Prostate gland (tissue), 2 donors: ENCODE results near the gene METRNL. TPM values are rescaled to one million over a fixed set of nuclear protein-coding genes. Genes with fewer than 3 reads are reported as not detected.

Experiments used
- DNase-seq: peaks from one replicate; pipeline ENCODE4 v3.0.0-alpha.2; 2019; ENCODE audit warnings: low spot score
- H3K27ac ChIP-seq, 2 donors: fragments of 200-600 bp; sonication (generic); 2 replicates each; pipeline ENCODE4 v1.5.1; 2017 to 2019
- H3K27me3 ChIP-seq: fragments of 200-600 bp; sonication (generic); replicated peaks from 2 replicates; pipeline ENCODE4 v1.5.1; 2019; ENCODE audit not compliant: insufficient read depth
- H3K36me3 ChIP-seq, 2 donors: fragments of 200-600 bp; sonication (generic); 1 replicate in 1 of 2; 2 replicates in 1 of 2; pipeline versions ENCODE4 v1.5.1 to v1.8.1; 2017 to 2019
- H3K4me1 ChIP-seq: fragments of 200-600 bp; sonication (generic); replicated peaks from 2 replicates; pipeline ENCODE4 v1.5.1; 2019
- H3K4me3 ChIP-seq, 2 donors: fragments of 200-600 bp; sonication (generic); 2 replicates each; pipeline ENCODE4 v1.5.1; 2017 to 2019
- H3K9me3 ChIP-seq: fragments of 200-600 bp; sonication (generic); 2 replicates; pipeline ENCODE4 v1.5.1; 2017
- POLR2A ChIP-seq: fragments of 450-650 bp; IDR thresholded peaks from one replicate; pipeline ENCODE4 v1.6.1; 2016; ENCODE audit warnings: antibody characterized with exemption, mild to moderate bottlenecking
- POLR2AphosphoS5 ChIP-seq: sonication (generic); formaldehyde crosslinking; IDR thresholded peaks from one replicate; pipeline ENCODE4 v1.6.1; 2017; ENCODE audit warnings: antibody characterized with exemption
- WGBS: methylation state at CpG from one replicate; pipeline ENCODE4 v1.1.5; 2018; 5-methylcytosine and 5-hydroxymethylcytosine counted together
- intact Hi-C: fragments of 100-400 bp; cut with DNase I; formaldehyde crosslinking; loops from one replicate; pipeline ENCODE4 v1.14.2; 2022
- total RNA-seq, 2 donors: library from RNA; depleted of rRNA; stranded (reverse); fragments of >200 nt; gene quantifications; one replicate each; pipeline ENCODE4 v1.1.0, GENCODE V29; 2016
- TF ChIP-seq, protein P1 (sequence below), 4 experiments: fragments of 200-600 bp in 2 of 4; fragments of 450-650 bp in 2 of 4; sonication (generic) in 2 of 4; IDR thresholded peaks; 1 replicate in 3 of 4; 2 replicates in 1 of 4; pipeline ENCODE4 v1.5.1; 2016 to 2019; ENCODE audit warnings: antibody characterized with exemption in 4 of 4, mild to moderate bottlenecking in 2 of 4, moderate library complexity in 2 of 4

METRNL gene
- total RNA-seq, 2 donors from 2014 or later, result 22.4 to 59.4 TPM

DNA sequence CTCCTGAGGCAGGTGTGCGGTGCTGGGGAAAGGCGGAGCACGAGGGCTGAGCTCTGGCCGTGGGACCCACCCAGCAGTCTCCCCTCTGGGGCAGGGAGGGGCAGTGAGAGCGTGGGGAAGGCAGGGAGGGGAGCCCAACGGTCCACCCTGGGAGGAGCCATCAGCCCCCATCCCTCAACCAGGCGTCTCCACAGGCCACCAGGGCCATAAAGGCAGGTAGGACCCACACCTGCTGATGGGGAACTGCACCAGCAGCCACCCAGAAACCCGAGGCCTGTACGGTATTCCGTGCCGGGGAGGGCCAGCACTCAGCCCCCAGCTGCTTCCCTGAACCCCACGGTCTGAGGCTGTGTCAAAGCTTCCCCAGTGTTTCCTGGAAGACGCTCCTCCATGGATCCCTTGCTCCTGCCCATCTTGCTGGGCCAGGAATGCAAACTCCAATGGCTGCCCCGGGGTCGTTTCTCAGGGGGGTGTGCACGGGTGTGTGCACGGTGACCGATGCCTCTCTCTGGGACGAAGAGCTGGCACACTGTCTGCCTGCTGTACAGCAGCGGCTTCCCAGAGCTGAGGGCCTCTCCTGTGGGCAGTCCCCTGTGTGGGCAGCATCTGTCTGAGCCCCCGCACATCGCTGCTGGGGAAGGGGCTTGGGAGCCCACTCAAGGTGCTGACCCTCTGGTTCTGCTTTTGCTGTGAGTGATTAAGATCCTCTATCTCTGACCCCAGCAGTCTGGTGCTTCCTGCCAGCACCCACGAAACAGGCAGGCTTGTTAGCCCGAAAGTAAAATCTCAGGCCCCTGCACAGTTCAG is 17.2 kb upstream of the METRNL start:
- Histone ChIP-seq H3K4me1 (no peaks in the 10 kb centered on the region), H3K4me3 (no peak overlapping the region), H3K27me3 (no peaks in the 10 kb centered on the region), H3K36me3 (no peaks in the 10 kb centered on the region), H3K9me3 (no peaks in the 10 kb centered on the region), H3K27ac (no peak overlapping the region)
- TF ChIP-seq POLR2AphosphoS5 (no peak), POLR2A (no peak)
- TF ChIP-seq, protein P1, sequence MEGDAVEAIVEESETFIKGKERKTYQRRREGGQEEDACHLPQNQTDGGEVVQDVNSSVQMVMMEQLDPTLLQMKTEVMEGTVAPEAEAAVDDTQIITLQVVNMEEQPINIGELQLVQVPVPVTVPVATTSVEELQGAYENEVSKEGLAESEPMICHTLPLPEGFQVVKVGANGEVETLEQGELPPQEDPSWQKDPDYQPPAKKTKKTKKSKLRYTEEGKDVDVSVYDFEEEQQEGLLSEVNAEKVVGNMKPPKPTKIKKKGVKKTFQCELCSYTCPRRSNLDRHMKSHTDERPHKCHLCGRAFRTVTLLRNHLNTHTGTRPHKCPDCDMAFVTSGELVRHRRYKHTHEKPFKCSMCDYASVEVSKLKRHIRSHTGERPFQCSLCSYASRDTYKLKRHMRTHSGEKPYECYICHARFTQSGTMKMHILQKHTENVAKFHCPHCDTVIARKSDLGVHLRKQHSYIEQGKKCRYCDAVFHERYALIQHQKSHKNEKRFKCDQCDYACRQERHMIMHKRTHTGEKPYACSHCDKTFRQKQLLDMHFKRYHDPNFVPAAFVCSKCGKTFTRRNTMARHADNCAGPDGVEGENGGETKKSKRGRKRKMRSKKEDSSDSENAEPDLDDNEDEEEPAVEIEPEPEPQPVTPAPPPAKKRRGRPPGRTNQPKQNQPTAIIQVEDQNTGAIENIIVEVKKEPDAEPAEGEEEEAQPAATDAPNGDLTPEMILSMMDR (IDR thresholded peaks at IDR 0.05), result no peak
- intact Hi-C loops, result no loop called here
- 91% methylated on average over 19 of the region's 24 CpGs for WGBS
- DNase-seq, result no peak

DNA sequence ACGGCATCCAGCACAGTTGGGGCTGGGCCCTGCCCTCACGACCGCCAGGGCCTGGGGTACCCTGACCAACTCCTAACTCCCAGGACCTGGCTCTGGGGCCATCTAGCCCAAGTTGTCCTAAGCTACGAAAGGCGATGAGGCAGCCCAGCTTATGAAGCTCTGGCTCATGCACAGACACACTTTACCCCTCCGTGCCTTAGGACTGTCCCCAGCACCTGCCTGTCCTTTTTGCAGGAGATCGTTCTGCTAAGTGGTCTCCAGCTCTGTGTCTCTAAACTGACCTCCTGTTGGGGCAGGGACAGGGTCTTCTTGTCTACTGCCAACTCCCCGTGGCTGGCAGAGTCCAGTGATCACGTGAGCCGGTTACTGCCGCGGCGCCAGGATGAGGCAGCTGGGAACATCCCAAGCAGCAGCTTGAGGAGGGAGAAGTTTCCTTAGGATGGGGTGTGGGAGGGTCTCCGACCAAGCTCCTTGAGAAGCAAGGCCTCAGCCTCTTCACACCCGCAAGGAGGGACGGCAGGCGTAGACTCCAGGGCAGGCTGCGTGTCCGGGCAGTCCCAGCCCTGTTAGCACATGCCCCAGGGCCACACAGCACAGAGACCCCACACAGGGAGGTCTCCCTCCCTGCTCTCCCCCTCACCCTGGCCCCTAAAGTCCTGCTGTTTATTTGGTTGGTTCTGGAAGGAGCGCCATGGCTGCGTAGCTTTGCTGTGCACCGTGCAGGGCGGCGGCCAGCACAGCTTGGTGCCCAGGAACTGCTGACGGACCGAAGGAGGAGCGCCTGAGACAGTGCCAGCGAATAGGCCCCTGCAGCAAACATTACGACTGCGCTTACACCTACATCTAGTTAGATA is 16.4 kb upstream of the METRNL start:
- WGBS, result 35% methylated on average over 30 of the region's 30 CpGs
- TF ChIP-seq, protein P1 (IDR thresholded peaks at IDR 0.05), result no peak
- TF ChIP-seq POLR2AphosphoS5, result no peak
- TF ChIP-seq POLR2A, result no peak
- no peak for DNase-seq
- H3K4me1 ChIP-seq, result no peaks in the 10 kb centered on the region
- no peaks in the 10 kb centered on the region for H3K27me3 ChIP-seq
- no peak overlapping the region for H3K4me3 ChIP-seq
- intact Hi-C loops, result no loop called here
- H3K9me3 ChIP-seq, result no peaks in the 10 kb centered on the region
- H3K27ac ChIP-seq, result no peak overlapping the region
- no peaks in the 10 kb centered on the region for H3K36me3 ChIP-seq

DNA sequence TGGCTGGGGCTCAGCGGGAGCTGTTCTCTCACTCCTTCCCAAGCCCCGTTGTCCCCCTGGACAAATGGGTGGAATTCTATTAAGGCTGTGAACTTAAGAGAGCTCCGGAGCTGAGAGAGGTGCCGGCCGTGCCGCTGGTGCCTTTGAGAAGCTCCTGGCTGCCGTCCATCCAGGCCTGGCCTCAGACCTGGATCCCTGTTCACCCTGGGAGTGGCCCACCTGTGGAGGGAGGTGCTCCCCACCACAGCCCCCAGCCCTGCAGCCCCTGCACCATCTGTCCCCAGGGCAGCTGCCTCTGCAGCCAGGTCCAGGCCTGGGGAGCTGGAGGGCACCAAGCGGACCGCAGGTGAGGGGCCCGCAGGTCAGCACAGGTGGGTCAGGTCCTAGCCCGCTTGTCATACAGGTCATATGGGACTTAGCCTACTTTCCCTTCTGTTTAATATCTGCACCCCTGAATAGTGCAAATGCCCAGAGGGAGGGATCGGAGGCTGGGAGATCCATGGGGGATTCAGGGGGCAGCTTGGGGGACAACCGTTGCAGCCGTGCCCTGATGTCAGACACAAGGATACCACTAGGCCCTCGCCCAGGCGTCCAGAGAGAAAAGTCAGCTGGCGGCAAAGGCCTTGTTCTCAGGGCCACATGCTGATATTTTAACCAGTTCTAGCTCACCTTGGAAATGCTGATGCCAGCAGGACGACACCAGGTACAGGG is 15.2 kb upstream of the METRNL start:
- intact Hi-C loops, result no loop called here
- no peak overlapping the region for H3K27ac ChIP-seq
- no peaks in the 10 kb centered on the region for H3K9me3 ChIP-seq
- no peaks in the 10 kb centered on the region for H3K4me1 ChIP-seq
- no peaks in the 10 kb centered on the region for H3K36me3 ChIP-seq
- H3K27me3 ChIP-seq, result no peaks in the 10 kb centered on the region
- no peak overlapping the region for H3K4me3 ChIP-seq
- no peak for DNase-seq
- TF ChIP-seq, protein P1 (IDR thresholded peaks at IDR 0.05), result no peak
- no peak for TF ChIP-seq POLR2A
- TF ChIP-seq POLR2AphosphoS5, result no peak
- 87% methylated on average over 18 of the region's 18 CpGs for WGBS

DNA sequence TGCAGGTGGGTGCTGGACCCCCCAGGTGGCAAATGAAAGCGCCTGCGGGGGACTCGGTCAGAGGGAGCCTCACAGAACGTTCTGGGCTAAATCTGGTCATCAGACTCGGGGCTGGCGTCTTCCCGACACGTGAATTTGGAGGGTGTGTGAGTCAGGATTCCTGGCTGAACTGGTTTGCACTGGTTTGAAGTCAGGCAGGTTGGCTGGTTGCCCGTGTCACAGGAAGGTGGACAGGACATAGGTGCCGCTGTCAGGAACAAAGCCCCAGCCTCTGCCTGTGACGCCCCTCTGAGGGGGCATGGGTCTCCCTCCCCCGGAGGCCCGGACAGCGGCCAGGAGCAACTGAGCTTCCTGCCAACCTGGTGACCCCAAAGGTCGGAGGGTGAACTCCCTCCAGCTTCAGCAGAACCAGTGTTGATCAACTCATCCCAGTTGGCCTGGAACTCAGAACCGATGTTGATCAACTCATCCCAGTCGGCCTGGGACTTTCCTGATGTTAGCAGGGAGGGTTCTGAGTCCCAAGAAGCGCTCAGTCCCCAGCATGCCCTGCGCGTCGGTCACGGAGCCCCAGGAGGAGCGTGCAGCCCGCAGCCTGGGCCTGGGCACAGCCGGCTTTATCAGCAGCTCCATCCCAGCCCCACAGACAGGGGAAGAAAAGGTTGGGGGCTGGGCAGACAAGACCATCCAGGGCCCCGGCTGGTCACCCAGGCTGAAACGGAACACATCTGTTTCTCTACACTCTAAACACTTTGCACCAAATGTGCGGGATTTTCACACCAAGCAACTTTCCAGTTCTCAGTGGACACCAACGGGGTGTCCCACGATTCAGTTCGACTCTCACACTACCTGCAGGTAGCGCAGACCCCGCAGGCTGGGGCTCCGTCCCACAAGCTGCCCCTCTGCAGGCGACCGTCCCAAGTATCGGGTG is 14.4 kb upstream of the METRNL start:
- peak; percentile 49 for DNase-seq
- Histone ChIP-seq H3K27ac (no peak overlapping the region), H3K4me3 (no peak overlapping the region), H3K36me3 (no peaks in the 10 kb centered on the region), H3K27me3 (no peaks in the 10 kb centered on the region), H3K9me3 (no peaks in the 10 kb centered on the region), H3K4me1 (no peaks in the 10 kb centered on the region)
- intact Hi-C loops, result no loop called here
- TF ChIP-seq POLR2A (no peak), POLR2AphosphoS5 (peak; percentile 35)
- WGBS, result 79% methylated on average over 37 of the region's 37 CpGs
